Measurements from ENCODE around the gene PARD3.
A peak's percentile ranks its signal among the peaks of the same experiment; 100 is the strongest.
"Not testable (repeated sequence)": the region's sequence is repeated elsewhere in the genome, so short reads cannot be mapped to it uniquely, and the experiment has no call there.

PARD3 gene

GRCh38 chr10:34650156-34650555 lies 164.9 kb downstream of the PARD3 start:
- no peak for DNase-seq (ENCODE audit: low read depth in 2 of 2)

GRCh38 chr10:34649385-34649784 lies 165.7 kb downstream of the PARD3 start:
- no peak for DNase-seq (ENCODE audit: low read depth in 2 of 2)

GRCh38 chr10:34648919-34649318 lies 166.2 kb downstream of the PARD3 start:
- DNase-seq (ENCODE audit: low read depth in 2 of 2), result no peak

- DNase-seq (ENCODE audit: low read depth in 2 of 2), result no peak
These were observed 166.9 kb downstream of the PARD3 start for GRCh38 chr10:34647875-34648865.

- no peak for DNase-seq (ENCODE audit: low read depth in 2 of 2)
These were observed 167.9 kb downstream of the PARD3 start for GRCh38 chr10:34647160-34647559.

GRCh38 chr10:34646331-34646730 lies 168.8 kb downstream of the PARD3 start:
- no peak for DNase-seq (ENCODE audit: low read depth in 2 of 2)

GRCh38 chr10:34644815-34645214 lies 170.3 kb downstream of the PARD3 start:
- not testable (repeated sequence) for DNase-seq (ENCODE audit: low read depth in 2 of 2)

- no peak for DNase-seq (ENCODE audit: low read depth in 2 of 2)
These were observed 170.9 kb downstream of the PARD3 start for GRCh38 chr10:34644224-34644623.

GRCh38 chr10:34643620-34644019 lies 171.5 kb downstream of the PARD3 start:
- DNase-seq (ENCODE audit: low read depth in 2 of 2), result no peak

- DNase-seq (ENCODE audit: low read depth in 2 of 2), result no peak
These were observed 173.1 kb downstream of the PARD3 start for GRCh38 chr10:34641913-34642558.

- no peak for DNase-seq (ENCODE audit: low read depth in 2 of 2)
These were observed 173.8 kb downstream of the PARD3 start for GRCh38 chr10:34641147-34641912.

- peak; percentile 59 to 61 for DNase-seq (ENCODE audit: low read depth in 2 of 2)
These were observed 176.6 kb downstream of the PARD3 start for GRCh38 chr10:34638406-34639054.

- peak; percentile 59 to 65 for DNase-seq (ENCODE audit: low read depth in 2 of 2)
These were observed 177.6 kb downstream of the PARD3 start for GRCh38 chr10:34637418-34637911.

- no peak for DNase-seq (ENCODE audit: low read depth in 2 of 2)
These were observed 180.0 kb downstream of the PARD3 start for GRCh38 chr10:34635111-34635510.

- DNase-seq (ENCODE audit: low read depth in 2 of 2), result no peak
These were observed 181.7 kb downstream of the PARD3 start for GRCh38 chr10:34633374-34633773.

GRCh38 chr10:34629084-34629483 lies 186.0 kb downstream of the PARD3 start:
- no peak for DNase-seq (ENCODE audit: low read depth in 2 of 2)

GRCh38 chr10:34628174-34628796 lies 186.8 kb downstream of the PARD3 start:
- no peak for DNase-seq (ENCODE audit: low read depth in 2 of 2)

GRCh38 chr10:34627741-34628140 lies 187.4 kb downstream of the PARD3 start:
- no peak for DNase-seq (ENCODE audit: low read depth in 2 of 2)

- DNase-seq (ENCODE audit: low read depth in 2 of 2), result no peak
These were observed 187.8 kb downstream of the PARD3 start for GRCh38 chr10:34627331-34627730.

- DNase-seq (ENCODE audit: low read depth in 2 of 2), result no peak
These were observed 188.8 kb downstream of the PARD3 start for GRCh38 chr10:34626158-34626880.
